ENCODE data around the gene BTBD16.

- TF ChIP-seq CTCF (conservative IDR thresholded peaks at IDR 0.05; ENCODE audit: low read length) (no peak), EZH2phosphoT487 (IDR thresholded peaks at IDR 0.05; ENCODE audit: borderline replicate concordance, low read depth, low read length) (no peak)
Observed at GRCh38 chr10:122237331-122237990, 33.6 kb upstream of the BTBD16 start.
